ENCODE measurements around the gene KDM8. TPM values are rescaled to one million over a fixed set of nuclear protein-coding genes. Genes with fewer than 3 reads are reported as not detected.

Gene KDM8
- total RNA-seq: 1 to 10 TPM; 7.7 to 9.1 TPM

GRCh38 chr16:27203507-27204311 is at the start of gene KDM8:
Gene KDM8, plus strand, starts transcription at chr16:27203526. Its CDS starts 6,598 bp downstream, at chr16:27210124.
- peaks cover 24% of the 10 kb centered on the region for H3K4me1 Mint-ChIP-seq
- H3K36me3 Mint-ChIP-seq (ENCODE audit: low read depth): peaks cover 8% of the 10 kb centered on the region
- H3K27me3 Mint-ChIP-seq: no peaks in the 10 kb centered on the region
- H3K9me3 Mint-ChIP-seq: no peaks in the 10 kb centered on the region
- peak within 1 kb of the TSS; percentile 85 for H3K4me3 Mint-ChIP-seq
- peak; percentile 86 for ATAC-seq (replicated peaks)
- peak within 1 kb of the TSS; percentile 96 for H3K27ac Mint-ChIP-seq

GRCh38 chr16:27154705-27155521 is 48.4 kb upstream of the KDM8 start:
- Mint-ChIP-seq H3K4me3 (no peak overlapping the region), H3K4me1 (peaks cover 6% of the 10 kb centered on the region), H3K27ac (no peak overlapping the region), H3K9me3 (no peaks in the 10 kb centered on the region), H3K36me3 (ENCODE audit: low read depth) (no peaks in the 10 kb centered on the region), H3K27me3 (no peaks in the 10 kb centered on the region)
- peak; percentile 74 for ATAC-seq (replicated peaks)

GRCh38 chr16:27156579-27156978 is 46.7 kb upstream of the KDM8 start:
- Mint-ChIP-seq H3K4me1 (peaks cover 6% of the 10 kb centered on the region), H3K4me3 (no peak overlapping the region), H3K9me3 (no peaks in the 10 kb centered on the region), H3K36me3 (ENCODE audit: low read depth) (no peaks in the 10 kb centered on the region), H3K27me3 (no peaks in the 10 kb centered on the region), H3K27ac (no peak overlapping the region)
- ATAC-seq (replicated peaks): no peak

- H3K4me3 Mint-ChIP-seq: no peak overlapping the region
- H3K27me3 Mint-ChIP-seq: no peaks in the 10 kb centered on the region
- no peaks in the 10 kb centered on the region for H3K9me3 Mint-ChIP-seq
- no peaks in the 10 kb centered on the region for H3K4me1 Mint-ChIP-seq
- H3K36me3 Mint-ChIP-seq (ENCODE audit: low read depth): no peaks in the 10 kb centered on the region
- no peak for ATAC-seq (replicated peaks)
- H3K27ac Mint-ChIP-seq: no peak overlapping the region
Measured at GRCh38 chr16:27161398-27161797, 41.9 kb upstream of the KDM8 start.

- Mint-ChIP-seq H3K9me3 (no peaks in the 10 kb centered on the region), H3K4me1 (peaks cover 11% of the 10 kb centered on the region), H3K27me3 (no peaks in the 10 kb centered on the region), H3K4me3 (no peak overlapping the region), H3K27ac (no peak overlapping the region), H3K36me3 (ENCODE audit: low read depth) (no peaks in the 10 kb centered on the region)
- no peak for ATAC-seq (replicated peaks)
Measured at GRCh38 chr16:27164352-27164751, 39.0 kb upstream of the KDM8 start.

GRCh38 chr16:27165576-27165975 is 37.8 kb upstream of the KDM8 start:
- Mint-ChIP-seq H3K9me3 (no peaks in the 10 kb centered on the region), H3K4me3 (no peak overlapping the region), H3K27me3 (no peaks in the 10 kb centered on the region), H3K4me1 (peaks cover 19% of the 10 kb centered on the region), H3K27ac (no peak overlapping the region), H3K36me3 (ENCODE audit: low read depth) (no peaks in the 10 kb centered on the region)
- ATAC-seq (replicated peaks): no peak

GRCh38 chr16:27168790-27169189 is 34.5 kb upstream of the KDM8 start:
- H3K27ac Mint-ChIP-seq: no peak overlapping the region
- H3K9me3 Mint-ChIP-seq: no peaks in the 10 kb centered on the region
- H3K27me3 Mint-ChIP-seq: no peaks in the 10 kb centered on the region
- no peak overlapping the region for H3K4me3 Mint-ChIP-seq
- no peak for ATAC-seq (replicated peaks)
- no peaks in the 10 kb centered on the region for H3K36me3 Mint-ChIP-seq (ENCODE audit: low read depth)
- peaks cover 33% of the 10 kb centered on the region for H3K4me1 Mint-ChIP-seq

GRCh38 chr16:27169511-27170071 is 33.7 kb upstream of the KDM8 start:
- H3K27me3 Mint-ChIP-seq: no peaks in the 10 kb centered on the region
- peak overlapping the region; percentile 28 for H3K27ac Mint-ChIP-seq
- H3K4me1 Mint-ChIP-seq: peaks cover 40% of the 10 kb centered on the region
- no peaks in the 10 kb centered on the region for H3K36me3 Mint-ChIP-seq (ENCODE audit: low read depth)
- peak overlapping the region; percentile 29 for H3K4me3 Mint-ChIP-seq
- H3K9me3 Mint-ChIP-seq: no peaks in the 10 kb centered on the region
- ATAC-seq (replicated peaks): peak; percentile 93

- Mint-ChIP-seq H3K9me3 (no peaks in the 10 kb centered on the region), H3K27ac (peak overlapping the region; percentile 19), H3K4me3 (no peak overlapping the region), H3K27me3 (no peaks in the 10 kb centered on the region), H3K36me3 (ENCODE audit: low read depth) (no peaks in the 10 kb centered on the region), H3K4me1 (peaks cover 40% of the 10 kb centered on the region)
- ATAC-seq (replicated peaks): no peak
Measured at GRCh38 chr16:27171584-27171983, 31.7 kb upstream of the KDM8 start.

- ATAC-seq (replicated peaks): peak; percentile 42
Measured at GRCh38 chr16:27174007-27174406, 29.3 kb upstream of the KDM8 start.

GRCh38 chr16:27174798-27175197 is 28.5 kb upstream of the KDM8 start:
- ATAC-seq (replicated peaks): no peak
- Mint-ChIP-seq H3K9me3 (no peaks in the 10 kb centered on the region), H3K36me3 (ENCODE audit: low read depth) (no peaks in the 10 kb centered on the region), H3K4me3 (no peak overlapping the region), H3K4me1 (peaks cover 34% of the 10 kb centered on the region), H3K27me3 (no peaks in the 10 kb centered on the region), H3K27ac (no peak overlapping the region)

More at GRCh38 chr16:27174007-27174406, 29.3 kb upstream of the KDM8 start:
- Mint-ChIP-seq H3K27me3 (no peaks in the 10 kb centered on the region), H3K36me3 (ENCODE audit: low read depth) (no peaks in the 10 kb centered on the region), H3K4me1 (peaks cover 28% of the 10 kb centered on the region), H3K4me3 (peak overlapping the region; percentile 43), H3K27ac (peak overlapping the region; percentile 41), H3K9me3 (no peaks in the 10 kb centered on the region)

- Mint-ChIP-seq H3K9me3 (no peaks in the 10 kb centered on the region), H3K27ac (no peak overlapping the region), H3K27me3 (no peaks in the 10 kb centered on the region)
Measured at GRCh38 chr16:27175888-27176287, 27.4 kb upstream of the KDM8 start.

GRCh38 chr16:27177031-27177774 is 26.1 kb upstream of the KDM8 start:
- no peak overlapping the region for H3K4me3 Mint-ChIP-seq
- H3K36me3 Mint-ChIP-seq (ENCODE audit: low read depth): no peaks in the 10 kb centered on the region
- peak; percentile 45 for ATAC-seq (replicated peaks)
- H3K4me1 Mint-ChIP-seq: peaks cover 19% of the 10 kb centered on the region
- no peaks in the 10 kb centered on the region for H3K9me3 Mint-ChIP-seq
- no peaks in the 10 kb centered on the region for H3K27me3 Mint-ChIP-seq
- H3K27ac Mint-ChIP-seq: peak overlapping the region; percentile 73

More at GRCh38 chr16:27175888-27176287, 27.4 kb upstream of the KDM8 start:
- Mint-ChIP-seq H3K36me3 (ENCODE audit: low read depth) (no peaks in the 10 kb centered on the region), H3K4me3 (no peak overlapping the region), H3K4me1 (peaks cover 29% of the 10 kb centered on the region)
- ATAC-seq (replicated peaks): no peak

- H3K4me3 Mint-ChIP-seq: peak overlapping the region; percentile 30
- peaks cover 8% of the 10 kb centered on the region for H3K4me1 Mint-ChIP-seq
- peak; percentile 93 for ATAC-seq (replicated peaks)
- no peaks in the 10 kb centered on the region for H3K27me3 Mint-ChIP-seq
- H3K36me3 Mint-ChIP-seq (ENCODE audit: low read depth): no peaks in the 10 kb centered on the region
- H3K27ac Mint-ChIP-seq: peak overlapping the region; percentile 49
- no peaks in the 10 kb centered on the region for H3K9me3 Mint-ChIP-seq
Measured at GRCh38 chr16:27179500-27180072, 23.7 kb upstream of the KDM8 start.

Data from activated T-helper 17 cell treated with anti-CD3 and anti-CD28 coated beads, Interleukin-2, amount 50 U/mL, for 72 hours (primary cell).